GM18526 (cell line): ENCODE measurements around the gene TTPAL.

Source experiments
- POLR2A ChIP-seq: IDR thresholded peaks from 3 replicates; pipeline ENCODE4 v1.6.1; 2011; ENCODE audit not compliant: insufficient read length; ENCODE audit errors: extremely low read depth

TTPAL gene

GRCh38 chr20:44433751-44434538 lies 41.7 kb upstream of the TTPAL start:
- TF ChIP-seq POLR2A, result no peak

GRCh38 chr20:44435630-44436335 lies 39.9 kb upstream of the TTPAL start:
- no peak for TF ChIP-seq POLR2A

GRCh38 chr20:44436393-44436792 lies 39.3 kb upstream of the TTPAL start:
- no peak for TF ChIP-seq POLR2A

GRCh38 chr20:44437497-44437896 lies 38.2 kb upstream of the TTPAL start:
- TF ChIP-seq POLR2A, result no peak

GRCh38 chr20:44438782-44439181 lies 36.9 kb upstream of the TTPAL start:
- TF ChIP-seq POLR2A, result no peak

- no peak for TF ChIP-seq POLR2A
These were observed 36.4 kb upstream of the TTPAL start for GRCh38 chr20:44439318-44439717.

- no peak for TF ChIP-seq POLR2A
These were observed 33.2 kb upstream of the TTPAL start for GRCh38 chr20:44442298-44443070.

GRCh38 chr20:44445742-44446710 lies 29.6 kb upstream of the TTPAL start:
- no peak for TF ChIP-seq POLR2A

- no peak for TF ChIP-seq POLR2A
These were observed 27.8 kb upstream of the TTPAL start for GRCh38 chr20:44447827-44448419.

- TF ChIP-seq POLR2A, result no peak
These were observed 26.7 kb upstream of the TTPAL start for GRCh38 chr20:44448753-44449546.

GRCh38 chr20:44449864-44450263 lies 25.8 kb upstream of the TTPAL start:
- no peak for TF ChIP-seq POLR2A

GRCh38 chr20:44450281-44450889 lies 25.3 kb upstream of the TTPAL start:
- TF ChIP-seq POLR2A, result no peak

- TF ChIP-seq POLR2A, result no peak
These were observed 24.7 kb upstream of the TTPAL start for GRCh38 chr20:44450903-44451450.

- no peak for TF ChIP-seq POLR2A
These were observed 21.2 kb upstream of the TTPAL start for GRCh38 chr20:44454306-44454963.
